IMR-90 (cell line): ENCODE data around the gene SART1. TPM values are rescaled to one million over a fixed set of nuclear protein-coding genes. Genes with fewer than 3 reads are reported as not detected.

Experiments used
- ATAC-seq: fragments of 200-7000 bp; cut with Tn5 transposase; 2 replicates; pipeline ENCODE4 v1.9.1; 2020; ENCODE audit warnings: low read depth, mild to moderate bottlenecking, moderate library complexity
- BruUV-seq: library from RNA; stranded (reverse); fragments of 400-500 nt; replicated peaks from 2 replicates; lab custom pipeline; 2021; lab: Mats Ljungman, UMichigan
- CTCF ChIA-PET: fragments of 300-600 bp; formaldehyde crosslinking; extraction: SDS; loops from one replicate; lab custom pipeline; 2021; ENCODE audit warnings: antibody characterized with exemption; lab: Yijun Ruan, JAX
- POLR2A ChIA-PET: fragments of 300-600 bp; sonication (Branson Sonifier 250); formaldehyde crosslinking; loops from one replicate; lab custom pipeline; 2022; ENCODE audit warnings: antibody characterized with exemption; ENCODE audit not compliant: unreplicated experiment; lab: Charles Lee
- DNase-seq: peaks from one replicate; pipeline ENCODE4 v3.0.0; 2013
- H2AFZ ChIP-seq: replicated peaks from 2 replicates; pipeline ENCODE3; 2013; ENCODE audit warnings: low read length, mild to moderate bottlenecking; ENCODE audit not compliant: poor library complexity
- H2AK5ac ChIP-seq: 2 replicates; pipeline ENCODE4 v1.6.1; 2013; ENCODE audit warnings: low read depth, low read length, inconsistent platforms
- H2AK9ac ChIP-seq: replicated peaks from 2 replicates; pipeline ENCODE3; 2013; ENCODE audit warnings: mild to moderate bottlenecking, low read depth, low read length, moderate library complexity; ENCODE audit not compliant: poor library complexity
- H2BK120ac ChIP-seq: 2 replicates; pipeline ENCODE4 v1.6.1; 2013; ENCODE audit warnings: low read depth, low read length, inconsistent platforms
- H2BK15ac ChIP-seq: 3 replicates; pipeline ENCODE4 v1.6.1; 2013; ENCODE audit warnings: low read depth, low read length, inconsistent platforms
- H2BK20ac ChIP-seq: 2 replicates; pipeline ENCODE4 v1.6.1; 2013; ENCODE audit warnings: low read depth, mild to moderate bottlenecking, inconsistent platforms, low read length, moderate library complexity
- H2BK5ac ChIP-seq: 2 replicates; pipeline ENCODE4 v1.6.1; 2013; ENCODE audit warnings: mild to moderate bottlenecking, low read depth, low read length, inconsistent platforms; ENCODE audit not compliant: poor library complexity, severe bottlenecking
- H3K14ac ChIP-seq: replicated peaks from 2 replicates; pipeline ENCODE4 v1.6.1; 2013; ENCODE audit warnings: low read depth, low read length, inconsistent platforms
- H3K18ac ChIP-seq: 2 replicates; pipeline ENCODE4 v1.6.1; 2013; ENCODE audit warnings: low read depth, low read length, control low read depth
- H3K23ac ChIP-seq: 2 replicates; pipeline ENCODE4 v1.6.1; 2013; ENCODE audit warnings: low read depth, low read length, inconsistent platforms
- H3K27ac ChIP-seq: 2 replicates; pipeline ENCODE4 v1.5.1; 2013; ENCODE audit warnings: mild to moderate bottlenecking, control low read depth, low read length; ENCODE audit not compliant: insufficient read depth
- H3K27me3 ChIP-seq: 2 replicates; pipeline ENCODE4 v1.6.1; 2013; ENCODE audit warnings: low read length; ENCODE audit not compliant: control insufficient read depth, insufficient read depth
- H3K36me3 ChIP-seq: 2 replicates; pipeline ENCODE4 v1.6.1; 2013; ENCODE audit warnings: low read length, mixed read lengths; ENCODE audit not compliant: control insufficient read depth, insufficient read depth
- H3K4ac ChIP-seq: 2 replicates; pipeline ENCODE4 v1.6.1; 2013; ENCODE audit warnings: low read depth, low read length, inconsistent platforms
- H3K4me1 ChIP-seq: 2 replicates; pipeline ENCODE4 v1.6.1; 2013; ENCODE audit warnings: low read length, mixed read lengths; ENCODE audit not compliant: control insufficient read depth, insufficient read depth
- H3K4me2 ChIP-seq: 2 replicates; pipeline ENCODE4 v1.6.1; 2013; ENCODE audit warnings: low read depth, mild to moderate bottlenecking, control low read depth, low read length, moderate library complexity
- H3K4me3 ChIP-seq: 2 replicates; pipeline ENCODE4 v1.5.1; 2013; ENCODE audit warnings: low read depth, mild to moderate bottlenecking, control low read depth, low read length, moderate library complexity; ENCODE audit not compliant: insufficient read depth
- H3K56ac ChIP-seq: 2 replicates; pipeline ENCODE4 v1.6.1; 2013; ENCODE audit warnings: low read length, inconsistent platforms; ENCODE audit not compliant: insufficient read depth; ENCODE audit errors: extremely low read depth
- H3K79me1 ChIP-seq, 2 experiments: 2 replicates each; pipeline ENCODE4 v1.6.1; 2013; ENCODE audit warnings: low read length in 2 of 2, inconsistent platforms in 1 of 2, low read depth in 1 of 2
- H3K9ac ChIP-seq: 2 replicates; pipeline ENCODE4 v1.6.1; 2013; ENCODE audit warnings: low read depth, low read length, control low read depth
- H3K9me1 ChIP-seq: 2 replicates; pipeline ENCODE4 v1.6.1; 2013; ENCODE audit warnings: low read length, inconsistent platforms; ENCODE audit not compliant: insufficient read depth
- H3K9me3 ChIP-seq: 2 replicates; pipeline ENCODE4 v1.6.1; 2013; ENCODE audit warnings: low read length; ENCODE audit not compliant: control insufficient read depth, insufficient read depth
- H4K20me1 ChIP-seq: 2 replicates; pipeline ENCODE4 v1.6.1; 2013; ENCODE audit warnings: low read length, inconsistent platforms; ENCODE audit not compliant: insufficient read depth
- H4K5ac ChIP-seq: 2 replicates; pipeline ENCODE4 v1.6.1; 2013; ENCODE audit warnings: mild to moderate bottlenecking, low read depth, low read length, control low read depth
- H4K8ac ChIP-seq, 2 experiments: 2 replicates each; pipeline ENCODE4 v1.6.1; 2013; ENCODE audit warnings: low read depth in 2 of 2, low read length in 2 of 2, control low read depth in 1 of 2, inconsistent platforms in 1 of 2
- H4K91ac ChIP-seq: 2 replicates; pipeline ENCODE4 v1.6.1; 2013; ENCODE audit warnings: low read depth, low read length, inconsistent platforms; ENCODE audit not compliant: insufficient read depth
- BHLHE40 ChIP-seq: fragments of 150-350 bp; IDR thresholded peaks from 2 replicates; pipeline ENCODE4 v1.6.1; 2016; ENCODE audit warnings: mild to moderate bottlenecking, low read depth, low read length
- CEBPB ChIP-seq: IDR thresholded peaks from 2 replicates; pipeline ENCODE4 v1.6.1; 2012; ENCODE audit warnings: low read depth, low read length, improper control_type of control experiment
- MXI1 ChIP-seq: IDR thresholded peaks from 2 replicates; pipeline ENCODE4 v1.6.1; 2012; ENCODE audit warnings: low read depth, mild to moderate bottlenecking, low read length, moderate library complexity, borderline replicate concordance
- POLR2A ChIP-seq: IDR thresholded peaks from 2 replicates; pipeline ENCODE4 v1.6.1; 2012; ENCODE audit warnings: mild to moderate bottlenecking, low read depth, low read length
- WGBS, 2 experiments: methylation state at CpG; one replicate each; pipeline versions ENCODE4 v1.1.5 to v1.1.7; 2013; ENCODE audit warnings: missing lambda C conversion rate in 2 of 2; ENCODE audit not compliant: insufficient read length in 1 of 2; ENCODE audit errors: extremely low coverage in 2 of 2; 5-methylcytosine and 5-hydroxymethylcytosine counted together
- dilution Hi-C: fragments of 300-500 bp; cut with HindIII; formaldehyde crosslinking; loops from one replicate; pipeline ENCODE4 v1.14.3; 2018; ENCODE audit warnings: low sequenced_read_pairs; ENCODE audit not compliant: unreplicated experiment
- in situ Hi-C: fragments of 300-500 bp; cut with MboI; formaldehyde crosslinking; loops from 3 replicates; pipeline ENCODE4 v1.14.3; 2019; ENCODE audit warnings: low sequenced_read_pairs, inconsistent platforms, mixed read lengths
- intact Hi-C: fragments of 100-400 bp; cut with micrococcal nuclease; formaldehyde crosslinking; loops from 2 replicates; pipeline ENCODE4 v1.10.0; 2022
- polyA plus RNA-seq, 3 experiments: library from polyadenylated mRNA; depleted of rRNA; stranded (reverse); fragments of >200 nt; gene quantifications; 2 replicates each; pipeline ENCODE4 v1.2.3, GENCODE V29; 2012; ENCODE audit warnings: low replicate concordance in 1 of 3
- total RNA-seq: library from RNA; depleted of rRNA; stranded (reverse); fragments of >200 nt; gene quantifications from 2 replicates; pipeline ENCODE4 v1.2.3, GENCODE V29; 2012

SART1 gene
- total and polyA plus RNA-seq, 2 of the 4 experiments (the other 2 are of a cell fraction): 25.5 to 43.5 TPM

- Histone ChIP-seq H3K18ac (peak overlapping the region; percentile 28; the same call in 1 of the 2 replicates), H4K20me1 (no peaks in the 10 kb centered on the region; the same call in 1 of the 2 replicates), H3K9me1 (peaks cover 23% of the 10 kb centered on the region), H3K9ac (no peak overlapping the region), H3K4ac (peak overlapping the region; percentile 45), H4K91ac (peak overlapping the region; percentile 83), H3K79me1 (no peaks in the 10 kb centered on the region), H3K14ac (peak overlapping the region; percentile 72; the same call in 1 of the 2 replicates), H3K4me2 (no peak overlapping the region), H2AK9ac (peak overlapping the region; percentile 93), H2BK15ac (no peak overlapping the region; the same call in 2 of the 3 replicates), H3K27ac (peak overlapping the region; percentile 2; the same call in 1 of the 2 replicates), H2BK5ac (peak overlapping the region; percentile 31), H3K4me1 (peaks cover 9% of the 10 kb centered on the region), H2BK120ac (peak overlapping the region; percentile 85), H3K9me3 (no peaks in the 10 kb centered on the region), H4K5ac (peak overlapping the region; percentile 23; the same call in 1 of the 2 replicates), H2BK20ac (peak overlapping the region; percentile 88; the same call in 1 of the 2 replicates), H3K23ac (peak overlapping the region; percentile 29; the same call in 1 of the 2 replicates), H3K56ac (no peak overlapping the region; the same call in 1 of the 2 replicates), H2AK5ac (peak overlapping the region; percentile 56; the same call in 1 of the 2 replicates), H3K36me3 (no peaks in the 10 kb centered on the region), H3K4me3 (no peak overlapping the region), H2AFZ (peak overlapping the region; percentile 86), H4K8ac (peak overlapping the region; percentile 81 to 88), H3K27me3 (peaks cover 13% of the 10 kb centered on the region)
- DNase-seq (no peak), ATAC-seq (peak; percentile 16)
- in situ Hi-C loops: no loop called here
- CTCF ChIA-PET: no interaction called here
- BruUV-seq: no TSS peak
- POLR2A ChIA-PET: no interaction called here
- WGBS, 2 experiments: 100% methylated on average over 2 of the region's 6 CpGs; no CpG with 5 or more reads in 1 of the 2 experiments
- no peak for TF ChIP-seq POLR2A
- no peak for TF ChIP-seq BHLHE40
- TF ChIP-seq MXI1: no peak
- no peak for TF ChIP-seq CEBPB
- intact Hi-C loops: no loop called here
- dilution Hi-C loops: no loop called here
Observed at GRCh38 chr11:66014804-66015453, 53.4 kb downstream of the SART1 start.
